Measurements from ENCODE around the gene TPST2.

Gene TPST2

GRCh38 chr22:26561756-26562417, 28.0 kb downstream of the TPST2 start:
- H3K9ac ChIP-seq, result no peak overlapping the region
- H3K4me3 ChIP-seq, result no peak overlapping the region
- H3K9me3 ChIP-seq, result no peaks in the 10 kb centered on the region
- peak overlapping the region; percentile 35 for H3K27ac ChIP-seq
- H3K4me1 ChIP-seq, result peaks cover 83% of the 10 kb centered on the region
- no peak overlapping the region for H3K4me2 ChIP-seq
- peaks cover 94% of the 10 kb centered on the region for H4K20me1 ChIP-seq
- TF ChIP-seq Cebpa-rat (IDR thresholded peaks at IDR 0.05), result no peak
- H3K27me3 ChIP-seq, result no peaks in the 10 kb centered on the region
- H3K36me3 ChIP-seq, result peaks cover 53% of the 10 kb centered on the region

DNA sequence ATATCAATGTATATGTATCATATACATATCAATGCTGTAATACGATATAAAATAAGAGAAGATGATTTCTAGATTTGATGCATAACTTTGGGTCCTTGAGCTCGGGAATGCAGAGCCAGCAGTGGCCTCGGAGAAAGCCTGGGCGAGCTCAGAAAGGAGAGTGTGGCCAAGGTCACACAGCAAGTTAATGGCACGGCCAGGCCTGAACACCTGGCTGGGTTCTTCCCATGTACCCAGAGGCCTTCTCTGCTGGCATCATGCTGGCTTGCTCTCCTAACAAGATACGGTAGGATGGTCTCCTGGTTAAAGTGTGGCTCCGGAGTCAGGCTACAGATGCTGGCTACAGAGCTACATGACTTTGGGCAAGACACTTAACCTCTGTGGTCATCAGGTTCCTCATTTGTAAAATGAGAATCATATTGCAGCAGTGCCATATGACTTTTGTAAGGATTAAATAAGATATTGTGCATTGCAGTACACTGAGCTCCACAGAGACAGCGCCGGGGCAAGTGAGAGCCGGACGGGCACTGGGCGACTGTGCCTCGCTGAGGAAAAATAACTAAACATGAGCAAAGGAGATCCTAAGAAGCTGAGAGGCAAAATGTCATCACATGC, 29.9 kb downstream of the TPST2 start:
- no peak for TF ChIP-seq Cebpa-rat (IDR thresholded peaks at IDR 0.05)
- H3K4me2 ChIP-seq, result no peak overlapping the region
- no peaks in the 10 kb centered on the region for H3K27me3 ChIP-seq
- H3K9me3 ChIP-seq, result no peaks in the 10 kb centered on the region
- no peak overlapping the region; the same call in 1 of the 2 replicates for H3K27ac ChIP-seq
- H3K4me3 ChIP-seq, result no peak overlapping the region
- peaks cover 91% of the 10 kb centered on the region for H4K20me1 ChIP-seq
- H3K36me3 ChIP-seq, result peaks cover 57% of the 10 kb centered on the region
- H3K4me1 ChIP-seq, result peaks cover 74% of the 10 kb centered on the region
- H3K9ac ChIP-seq, result peak overlapping the region; percentile 46; the same call in 1 of the 2 replicates

DNA sequence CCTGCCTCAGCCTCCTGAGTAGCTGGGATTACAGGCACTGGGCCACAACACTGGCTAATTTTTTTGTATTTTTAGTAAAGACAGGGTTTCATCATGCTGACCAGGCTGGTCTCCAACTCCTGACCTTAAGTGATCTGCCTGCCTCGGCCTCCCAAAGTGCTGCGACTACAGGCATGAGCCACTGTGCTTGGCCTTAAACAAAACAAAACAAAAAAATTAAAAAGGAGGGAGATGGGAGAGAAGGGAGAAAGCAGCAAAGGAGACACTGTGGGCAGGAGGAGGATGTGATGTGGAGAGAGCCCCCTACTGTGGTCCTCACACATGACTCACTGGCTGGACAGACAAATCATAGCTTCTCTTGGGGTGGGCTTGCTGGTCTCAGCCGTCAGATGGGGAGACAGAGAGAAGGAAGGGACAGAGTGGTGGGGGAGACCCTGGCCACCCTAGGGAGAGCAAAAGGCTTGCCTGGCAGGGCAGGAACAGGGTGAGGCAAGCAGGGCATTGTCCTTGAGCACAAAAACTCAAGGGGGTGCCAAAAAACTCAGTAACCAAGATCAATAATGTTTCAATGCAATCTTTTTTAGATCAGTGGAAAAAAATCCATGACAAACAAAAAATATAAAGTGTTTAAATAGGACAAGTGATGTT, 31.6 kb downstream of the TPST2 start:
- peaks cover 74% of the 10 kb centered on the region for H3K4me1 ChIP-seq
- H3K4me3 ChIP-seq, result no peak overlapping the region
- H3K9me3 ChIP-seq, result no peaks in the 10 kb centered on the region
- peaks cover 46% of the 10 kb centered on the region for H3K36me3 ChIP-seq
- peaks cover 91% of the 10 kb centered on the region for H4K20me1 ChIP-seq
- no peak overlapping the region for H3K4me2 ChIP-seq
- H3K27ac ChIP-seq, result peak overlapping the region; percentile 59; the same call in 1 of the 2 replicates
- no peak overlapping the region for H3K9ac ChIP-seq
- no peak for TF ChIP-seq Cebpa-rat (IDR thresholded peaks at IDR 0.05)
- H3K27me3 ChIP-seq, result no peaks in the 10 kb centered on the region

DNA sequence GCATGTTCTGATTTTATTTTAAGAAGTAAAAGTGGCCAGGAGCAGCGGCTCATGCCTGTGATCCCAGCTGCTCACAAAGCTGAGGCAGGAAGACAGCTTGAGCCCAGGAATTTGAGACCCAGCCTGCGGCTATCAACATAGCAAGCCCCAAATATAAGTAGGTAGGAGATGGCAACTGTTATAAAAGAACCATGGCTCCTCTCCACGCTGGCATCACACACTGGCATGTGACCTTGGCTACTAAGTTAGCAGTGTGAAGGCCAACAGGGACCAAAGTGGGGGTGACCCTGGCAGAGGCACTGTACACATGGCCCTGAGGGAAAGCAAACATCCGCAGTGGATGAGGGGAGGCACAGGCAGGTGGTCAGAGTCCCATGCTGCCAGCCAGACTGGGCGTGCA, 33.0 kb downstream of the TPST2 start:
- no peaks in the 10 kb centered on the region for H3K27me3 ChIP-seq
- H3K4me1 ChIP-seq, result peaks cover 76% of the 10 kb centered on the region
- no peaks in the 10 kb centered on the region for H3K9me3 ChIP-seq
- no peak overlapping the region for H3K4me3 ChIP-seq
- H3K4me2 ChIP-seq, result no peak overlapping the region
- peaks cover 37% of the 10 kb centered on the region for H3K36me3 ChIP-seq
- TF ChIP-seq Cebpa-rat (IDR thresholded peaks at IDR 0.05), result no peak
- H3K9ac ChIP-seq, result no peak overlapping the region
- H4K20me1 ChIP-seq, result peaks cover 91% of the 10 kb centered on the region
- H3K27ac ChIP-seq, result no peak overlapping the region

- H3K9me3 ChIP-seq, result no peaks in the 10 kb centered on the region
- H3K4me2 ChIP-seq, result no peak overlapping the region; the same call in 1 of the 2 replicates
- H3K27me3 ChIP-seq, result no peaks in the 10 kb centered on the region
- H3K9ac ChIP-seq, result no peak overlapping the region
- peaks cover 86% of the 10 kb centered on the region for H3K4me1 ChIP-seq
- H3K27ac ChIP-seq, result no peak overlapping the region
- no peak for TF ChIP-seq Cebpa-rat (IDR thresholded peaks at IDR 0.05)
- peaks cover 95% of the 10 kb centered on the region for H4K20me1 ChIP-seq
- H3K4me3 ChIP-seq, result no peak overlapping the region
- peaks cover 40% of the 10 kb centered on the region for H3K36me3 ChIP-seq
These were observed 34.5 kb downstream of the TPST2 start for GRCh38 chr22:26555478-26555877.

DNA sequence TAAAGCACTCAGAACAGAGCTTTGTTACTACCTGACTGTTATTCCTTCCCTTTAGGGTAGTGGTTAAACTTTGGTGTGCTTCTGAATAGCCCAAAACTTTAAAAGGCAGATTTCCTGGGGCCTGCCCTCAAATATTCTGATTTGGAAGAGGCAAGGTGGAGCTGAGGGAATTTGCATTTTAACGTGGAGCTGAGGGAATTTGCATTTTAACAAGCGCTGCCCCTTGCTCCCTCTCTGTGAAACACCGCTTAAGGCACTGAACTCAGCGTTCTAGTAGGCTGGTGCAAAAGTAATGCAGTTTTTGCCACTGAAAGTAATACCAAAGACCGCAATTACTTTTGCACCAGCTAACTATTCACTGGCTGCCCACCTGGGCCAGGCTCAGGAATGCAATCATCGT, 35.0 kb downstream of the TPST2 start:
- Histone ChIP-seq H3K27me3 (no peaks in the 10 kb centered on the region), H3K4me2 (peak overlapping the region; percentile 76; the same call in 1 of the 2 replicates), H3K27ac (0 out of 2 replicates have a peak overlapping the region, but pooled peaks have one; percentile 4), H3K4me3 (no peak overlapping the region), H3K9me3 (no peaks in the 10 kb centered on the region), H3K4me1 (peaks cover 86% of the 10 kb centered on the region), H4K20me1 (peaks cover 95% of the 10 kb centered on the region), H3K9ac (no peak overlapping the region), H3K36me3 (peaks cover 39% of the 10 kb centered on the region)
- no peak for TF ChIP-seq Cebpa-rat (IDR thresholded peaks at IDR 0.05)

- Histone ChIP-seq H3K9me3 (no peaks in the 10 kb centered on the region), H3K27ac (peak overlapping the region; percentile 15; the same call in 1 of the 2 replicates), H4K20me1 (peaks cover 80% of the 10 kb centered on the region), H3K36me3 (peaks cover 35% of the 10 kb centered on the region), H3K27me3 (no peaks in the 10 kb centered on the region), H3K4me2 (peak overlapping the region; percentile 76), H3K4me1 (peaks cover 84% of the 10 kb centered on the region), H3K9ac (0 out of 2 replicates have a peak overlapping the region, but pooled peaks have one; percentile 24), H3K4me3 (no peak overlapping the region)
- no peak for TF ChIP-seq Cebpa-rat (IDR thresholded peaks at IDR 0.05)
These were observed 36.7 kb downstream of the TPST2 start for GRCh38 chr22:26553056-26553752.

GRCh38 chr22:26552466-26552865, 37.5 kb downstream of the TPST2 start:
- peaks cover 88% of the 10 kb centered on the region for H3K4me1 ChIP-seq
- peaks cover 38% of the 10 kb centered on the region for H3K36me3 ChIP-seq
- H3K27me3 ChIP-seq, result no peaks in the 10 kb centered on the region
- H3K4me2 ChIP-seq, result peak overlapping the region; percentile 76
- peak overlapping the region; percentile 57; the same call in 1 of the 2 replicates for H3K27ac ChIP-seq
- H3K4me3 ChIP-seq, result no peak overlapping the region
- no peaks in the 10 kb centered on the region for H3K9me3 ChIP-seq
- TF ChIP-seq Cebpa-rat (IDR thresholded peaks at IDR 0.05), result no peak
- H3K9ac ChIP-seq, result no peak overlapping the region
- peaks cover 75% of the 10 kb centered on the region for H4K20me1 ChIP-seq

- H3K36me3 ChIP-seq, result peaks cover 35% of the 10 kb centered on the region
- H3K4me2 ChIP-seq, result peak overlapping the region; percentile 76
- peaks cover 66% of the 10 kb centered on the region for H4K20me1 ChIP-seq
- TF ChIP-seq Cebpa-rat (IDR thresholded peaks at IDR 0.05), result no peak
- H3K4me3 ChIP-seq, result no peak overlapping the region
- peak overlapping the region; percentile 57; the same call in 1 of the 2 replicates for H3K27ac ChIP-seq
- H3K9ac ChIP-seq, result peak overlapping the region; percentile 36; the same call in 1 of the 2 replicates
- H3K9me3 ChIP-seq, result no peaks in the 10 kb centered on the region
- no peaks in the 10 kb centered on the region for H3K27me3 ChIP-seq
- H3K4me1 ChIP-seq, result peaks cover 89% of the 10 kb centered on the region
These were observed 38.4 kb downstream of the TPST2 start for GRCh38 chr22:26551568-26551967.
